ENCODE measurements around the gene HSPB7. TPM values are rescaled to one million over a fixed set of nuclear protein-coding genes. Genes with fewer than 3 reads are reported as not detected.
A peak's percentile ranks its signal among the peaks of the same experiment; 100 is the strongest.
"Not testable (repeated sequence)": the region's sequence is repeated elsewhere in the genome, so short reads cannot be mapped to it uniquely, and the experiment has no call there.

Gene HSPB7
- total RNA-seq, 4 donors from 2014 or later: 1.1 to 11.8 (median 3.7) TPM

GRCh38 chr1:16021681-16022080 lies 3.8 kb upstream of the HSPB7 start, which contains the start of gene CLCNKA:
Gene CLCNKA, plus strand, starts transcription at chr1:16022036. Its CDS starts 584 bp downstream, at chr1:16022620.
- Histone ChIP-seq H3K4me1 (peaks cover 13 to 40% (median 28%) of the 10 kb centered on the region in 3 donors), H3K9me3 (no peaks in the 10 kb centered on the region), H3K27ac (no peak within 1 kb of the TSS), H3K36me3 (no peaks in the 10 kb centered on the region), H3K4me3 (no peak within 1 kb of the TSS), H3K27me3 (peaks cover 0 to 7% (median 0%) of the 10 kb centered on the region in 4 donors)
- no peak for TF ChIP-seq CTCF (IDR thresholded peaks at IDR 0.05)
- TF ChIP-seq POLR2A (IDR thresholded peaks at IDR 0.05): no peak
- intact Hi-C loops (cut with DNase I): no loop called here
- DNase-seq: no peak
- 69 to 83% methylated on average over 2 of the region's 6 CpGs for WGBS, 2 donors

- H3K27ac ChIP-seq; H3K9me3 ChIP-seq; DNase-seq; intact Hi-C loops (cut with DNase I); H3K36me3 ChIP-seq; H3K27me3 ChIP-seq; H3K4me3 ChIP-seq: not testable (repeated sequence)
- WGBS, 2 donors: 75 to 80% methylated on average over 1 to 3 of the region's 9 CpGs
- peaks cover 12 to 46% (median 27%) of the 10 kb centered on the region in 3 donors for H3K4me1 ChIP-seq
Observed at GRCh38 chr1:16020878-16021277, 3.0 kb upstream of the HSPB7 start.

GRCh38 chr1:16020325-16020724 lies 2.5 kb upstream of the HSPB7 start:
- peaks cover 12 to 52% (median 27%) of the 10 kb centered on the region in 3 donors for H3K4me1 ChIP-seq
- no peak for DNase-seq
- H3K4me3 ChIP-seq: no peak overlapping the region
- no peak for TF ChIP-seq CTCF (IDR thresholded peaks at IDR 0.05)
- TF ChIP-seq POLR2A (IDR thresholded peaks at IDR 0.05): no peak
- peaks cover 0 to 7% (median 0%) of the 10 kb centered on the region in 4 donors for H3K27me3 ChIP-seq
- intact Hi-C loops (cut with DNase I): no loop called here
- H3K9me3 ChIP-seq: no peaks in the 10 kb centered on the region
- no CpG with 5 or more reads among the region's 6 CpGs for WGBS, 2 donors
- no peaks in the 10 kb centered on the region for H3K36me3 ChIP-seq
- peak overlapping the region; percentile 67 to 91 (median 84) for H3K27ac ChIP-seq

- no peak for DNase-seq
Observed at GRCh38 chr1:16019644-16020277, 1.9 kb upstream of the HSPB7 start.

GRCh38 chr1:16018749-16019643 lies 1.2 kb upstream of the HSPB7 start:
- TF ChIP-seq CTCF (IDR thresholded peaks at IDR 0.05): no peak
- no peak for TF ChIP-seq POLR2A (IDR thresholded peaks at IDR 0.05)
- Histone ChIP-seq H3K27ac (peak overlapping the region; percentile 67 to 91 (median 84)), H3K4me3 (no peak overlapping the region), H3K9me3 (no peaks in the 10 kb centered on the region), H3K27me3 (peaks cover 0 to 7% (median 0%) of the 10 kb centered on the region in 4 donors), H3K36me3 (no peaks in the 10 kb centered on the region), H3K4me1 (peaks cover 12 to 65% (median 27%) of the 10 kb centered on the region in 3 donors)
- no peak for DNase-seq
- 70 to 78% methylated on average over 11 to 14 of the region's 23 CpGs for WGBS, 2 donors
- intact Hi-C loops (cut with DNase I): no loop called here

More at GRCh38 chr1:16019644-16020277, 1.9 kb upstream of the HSPB7 start:
- intact Hi-C loops (cut with DNase I): no loop called here
- Histone ChIP-seq H3K36me3 (no peaks in the 10 kb centered on the region), H3K27me3 (peaks cover 0 to 7% (median 0%) of the 10 kb centered on the region in 4 donors), H3K4me3 (no peak overlapping the region), H3K9me3 (no peaks in the 10 kb centered on the region), H3K27ac (peak overlapping the region; percentile 67 to 91 (median 84)), H3K4me1 (peaks cover 12 to 57% (median 27%) of the 10 kb centered on the region in 3 donors)
- WGBS, 2 donors: 47% methylated on average over 2 of the region's 9 CpGs; no CpG with 5 or more reads in 1 of the 2 donors
- TF ChIP-seq POLR2A (IDR thresholded peaks at IDR 0.05) (no peak), CTCF (IDR thresholded peaks at IDR 0.05) (no peak)

All from esophagus squamous epithelium (tissue), 5 donors.